Lung (tissue), 12 donors: ENCODE data around the gene ZNF526. TPM values are rescaled to one million over a fixed set of nuclear protein-coding genes. Genes with fewer than 3 reads are reported as not detected.
"Not testable (repeated sequence)": the region's sequence is repeated elsewhere in the genome, so short reads cannot be mapped to it uniquely, and the experiment has no call there.

Experiments used
- ATAC-seq: fragments of 200-7000 bp; cut with Tn5 transposase; one replicate; pipeline ENCODE4 v1.9.1; 2020; ENCODE audit warnings: moderate number of reproducible peaks; ENCODE audit not compliant: insufficient read depth, low FRiP score
- DNase-seq, 3 donors: peaks; one replicate each; pipeline ENCODE4 v3.0.0-alpha.2; 2013 to 2017
- H3K27ac ChIP-seq, 2 donors: one replicate each; pipeline ENCODE4 v1.5.1; 2013; ENCODE audit warnings: mild to moderate bottlenecking in 2 of 2, moderate library complexity in 2 of 2, control low read depth in 1 of 2, inconsistent platforms in 1 of 2, low read depth in 1 of 2, low read length in 1 of 2
- H3K27me3 ChIP-seq, 3 donors: one replicate each; pipeline ENCODE4 v1.5.1; 2013; ENCODE audit warnings: low read length in 2 of 3; ENCODE audit not compliant: control insufficient read depth in 3 of 3, insufficient read depth in 3 of 3
- H3K36me3 ChIP-seq, 4 donors: one replicate each; pipeline ENCODE4 v1.5.1; 2013; ENCODE audit warnings: low read length in 4 of 4, mild to moderate bottlenecking in 1 of 4, moderate library complexity in 1 of 4; ENCODE audit not compliant: control insufficient read depth in 4 of 4, insufficient read depth in 4 of 4
- H3K4me1 ChIP-seq, 5 donors: one replicate each; pipeline ENCODE4 v1.5.1; 2013; ENCODE audit warnings: low read length in 5 of 5, mild to moderate bottlenecking in 2 of 5, moderate library complexity in 1 of 5; ENCODE audit not compliant: control insufficient read depth in 5 of 5, insufficient read depth in 5 of 5
- H3K4me3 ChIP-seq: one replicate; pipeline ENCODE4 v1.5.1; 2013; ENCODE audit warnings: mild to moderate bottlenecking, control low read depth, moderate library complexity
- H3K9ac ChIP-seq, 2 donors: one replicate each; pipeline ENCODE4 v1.5.1; 2013; ENCODE audit warnings: low read length in 2 of 2, control low read depth in 1 of 2; ENCODE audit not compliant: insufficient read depth in 1 of 2
- H3K9me3 ChIP-seq, 4 donors: one replicate each; pipeline ENCODE4 v1.5.1; 2013; ENCODE audit warnings: low read length in 3 of 4, mild to moderate bottlenecking in 1 of 4, moderate library complexity in 1 of 4; ENCODE audit not compliant: control insufficient read depth in 4 of 4, insufficient read depth in 3 of 4
- CTCF ChIP-seq: IDR thresholded peaks from 2 replicates; pipeline ENCODE4 v1.5.1; 2012; ENCODE audit warnings: mild to moderate bottlenecking; ENCODE audit errors: control extremely low read depth, extremely low read depth
- WGBS, 2 donors: extraction: QIAGEN DNeasy Blood & Tissue Kit; methylation state at CpG; one replicate each; pipeline ENCODE4 v1.1.7; 2013; 5-methylcytosine and 5-hydroxymethylcytosine counted together
- polyA plus RNA-seq, 2 donors: library from polyadenylated mRNA; stranded (reverse); fragments of 200-250 nt; gene quantifications; one replicate each; pipeline ENCODE4 v1.2.1, GENCODE V29; 2013
- total RNA-seq, 2 donors: library from RNA; depleted of rRNA in 1 of 2; stranded (reverse); fragments of >200 nt in 1 of 2; gene quantifications; one replicate each; pipeline ENCODE4 v1.2.1, GENCODE V29; 2014 to 2021
- donor health status: control.
- donor health status: control.
- donor health status: Bipolar disorder and iron deficiency.
- donor health status: healthy.
- donor health status: DM: yes; HTN: yes; CAD: no.

ZNF526 gene
- total and polyA plus RNA-seq, 4 donors, result 4.6 to 14.4 (median 5.4) TPM

GRCh38 chr19:42261763-42262162 is 41.7 kb downstream of the ZNF526 start:
- no peak for TF ChIP-seq CTCF

GRCh38 chr19:42266105-42266504 is 46.0 kb downstream of the ZNF526 start:
- not testable (repeated sequence) for H3K27me3 ChIP-seq, ATAC-seq, H3K9ac ChIP-seq, DNase-seq, H3K9me3 ChIP-seq, H3K4me3 ChIP-seq, H3K36me3 ChIP-seq, H3K27ac ChIP-seq
- 93 to 96% methylated on average over 4 of the region's 4 CpGs for WGBS, 2 donors
- H3K4me1 ChIP-seq, result peaks cover 0 to 20% (median 8%) of the 10 kb centered on the region in 5 donors

More at GRCh38 chr19:42261763-42262162, 41.7 kb downstream of the ZNF526 start:
- no peaks in the 10 kb centered on the region for H3K36me3 ChIP-seq
- no peak for ATAC-seq
- DNase-seq, result no peak
- no peak overlapping the region for H3K4me3 ChIP-seq
- 94 to 95% methylated on average over 3 of the region's 3 CpGs for WGBS, 2 donors
- H3K27me3 ChIP-seq, result no peaks in the 10 kb centered on the region
- H3K9me3 ChIP-seq, result no peaks in the 10 kb centered on the region
- H3K4me1 ChIP-seq, result peaks cover 0 to under 1% (median 0%) of the 10 kb centered on the region in 5 donors
- H3K9ac ChIP-seq, result no peak overlapping the region
- no peak overlapping the region for H3K27ac ChIP-seq

- Histone ChIP-seq H3K4me1 (peaks cover 0 to 20% (median 9%) of the 10 kb centered on the region in 5 donors), H3K9ac (peak overlapping the region in 1 of 2 donors; percentile 93)
- H3K27ac ChIP-seq, H3K36me3 ChIP-seq, ATAC-seq, H3K9me3 ChIP-seq, H3K27me3 ChIP-seq, DNase-seq, H3K4me3 ChIP-seq: not testable (repeated sequence)
- 89 to 92% methylated on average over 22 to 25 of the region's 25 CpGs for WGBS, 2 donors
Observed at GRCh38 chr19:42266928-42267603, 47.0 kb downstream of the ZNF526 start.

GRCh38 chr19:42267644-42268141 is 47.6 kb downstream of the ZNF526 start:
- peak in 2 of 3 donors; percentile 43 to 65 for DNase-seq
- peak overlapping the region; percentile 85 to 93 for H3K9ac ChIP-seq
- H3K9me3 ChIP-seq, result no peaks in the 10 kb centered on the region
- 9% methylated on average over 13 of the region's 13 CpGs for WGBS, 2 donors
- no peak for ATAC-seq
- peaks cover 0 to 11% (median 4%) of the 10 kb centered on the region in 4 donors for H3K36me3 ChIP-seq
- no peaks in the 10 kb centered on the region for H3K27me3 ChIP-seq
- no peak for TF ChIP-seq CTCF
- peak overlapping the region; percentile 94 to 97 for H3K27ac ChIP-seq
- H3K4me3 ChIP-seq, result peak overlapping the region; percentile 33
- H3K4me1 ChIP-seq, result peaks cover 0 to 20% (median 9%) of the 10 kb centered on the region in 5 donors
